GM12892 (cell line): Measurements from ENCODE around the gene INSYN2B.

Experiments
- POLR2A ChIP-seq: IDR thresholded peaks from 2 replicates; pipeline ENCODE4 v1.6.1; 2011; ENCODE audit warnings: low read depth, low read length, control low read depth
- POLR2AphosphoS5 ChIP-seq: IDR thresholded peaks from 2 replicates; pipeline ENCODE4 v1.6.1; 2011; ENCODE audit warnings: low read depth, low read length, control low read depth
- TAF1 ChIP-seq: IDR thresholded peaks from 2 replicates; pipeline ENCODE4 v1.6.1; 2011; ENCODE audit warnings: low read depth, mild to moderate bottlenecking, control low read depth, low read length, borderline replicate concordance

- TF ChIP-seq POLR2AphosphoS5 (no peak), POLR2A (no peak), TAF1 (no peak)
Observed at GRCh38 chr5:169944922-169945680, 35.2 kb downstream of the INSYN2B start.
